ENCODE measurements around the gene PEX11B.

PEX11B gene

GRCh38 chr1:145891587-145892485, 26.7 kb downstream of the PEX11B start (continued):
- TF ChIP-seq ZFP69B (tag by site-specific recombination; IDR thresholded peaks at IDR 0.05) (0 out of 2 replicates have a peak, but pooled peaks have one; percentile 51), ZSCAN30 (tag by site-specific recombination; IDR thresholded peaks at IDR 0.05) (peak; percentile 96), ZNF335 (tag by site-specific recombination; conservative IDR thresholded peaks at IDR 0.05) (peak; percentile 96), CTCF (tag by site-specific recombination; IDR thresholded peaks at IDR 0.05) (peak; percentile 95; the same call in 1 of the 2 replicates), BCL6B (tag by site-specific recombination; IDR thresholded peaks at IDR 0.05) (no peak), MZF1 (tag by site-specific recombination; IDR thresholded peaks at IDR 0.05; ENCODE audit: borderline replicate concordance) (peak; percentile 95), ZNF157 (tag by site-specific recombination; IDR thresholded peaks at IDR 0.05) (no peak), ZNF248 (tag by site-specific recombination; IDR thresholded peaks at IDR 0.05) (no peak), KLF8 (tag by site-specific recombination; IDR thresholded peaks at IDR 0.05) (peak; percentile 65; the same call in 1 of the 2 replicates), GLI2 (tag by site-specific recombination; IDR thresholded peaks at IDR 0.05; ENCODE audit: borderline replicate concordance, low read depth) (no peak), ZNF514 (tag by site-specific recombination; IDR thresholded peaks at IDR 0.05) (no peak), ZNF488 (tag by site-specific recombination; IDR thresholded peaks at IDR 0.05) (no peak), ZNF354C (tag by site-specific recombination; IDR thresholded peaks at IDR 0.05; ENCODE audit: borderline replicate concordance, low read depth) (no peak), ZNF513 (tag by site-specific recombination; IDR thresholded peaks at IDR 0.05) (peak; percentile 54), ZNF184 (tag by site-specific recombination; IDR thresholded peaks at IDR 0.05) (0 out of 2 replicates have a peak, but pooled peaks have one; percentile 9), ZNF324 (tag by site-specific recombination; IDR thresholded peaks at IDR 0.05) (peak; percentile 76; the same call in 1 of the 2 replicates), ZNF610 (tag by site-specific recombination; IDR thresholded peaks at IDR 0.05; ENCODE audit: borderline replicate concordance) (no peak; the same call in 1 of the 2 replicates), ZNF830 (tag by site-specific recombination; IDR thresholded peaks at IDR 0.05; ENCODE audit: low read depth) (no peak), SP2 (tag by site-specific recombination; IDR thresholded peaks at IDR 0.05) (peak; percentile 61), ZBTB17 (tag by site-specific recombination; IDR thresholded peaks at IDR 0.05) (peak; percentile 96), GLIS2 (tag by site-specific recombination; IDR thresholded peaks at IDR 0.05) (peak; percentile 42; the same call in 1 of the 2 replicates), ZNF596 (tag by site-specific recombination; IDR thresholded peaks at IDR 0.05) (no peak), ZNF626 (tag by site-specific recombination; IDR thresholded peaks at IDR 0.05) (no peak), ZNF704 (tag by site-specific recombination; IDR thresholded peaks at IDR 0.05) (no peak), ZNF26 (tag by site-specific recombination; IDR thresholded peaks at IDR 0.05) (no peak), ZNF311 (tag by site-specific recombination; IDR thresholded peaks at IDR 0.05; ENCODE audit: borderline replicate concordance) (no peak), ZNF664 (tag by site-specific recombination; IDR thresholded peaks at IDR 0.05) (peak; percentile 55; the same call in 1 of the 2 replicates), ZFHX2 (tag by site-specific recombination; conservative IDR thresholded peaks at IDR 0.05) (no peak), SCRT1 (tag by site-specific recombination; IDR thresholded peaks at IDR 0.05; ENCODE audit: borderline replicate concordance) (peak; percentile 94), ZNF416 (tag by site-specific recombination; IDR thresholded peaks at IDR 0.05) (no peak), ZNF112 (tag by site-specific recombination; IDR thresholded peaks at IDR 0.05) (no peak), ZNF133 (tag by site-specific recombination; IDR thresholded peaks at IDR 0.05) (no peak)

Measured in HEK293 (cell line).